ENCODE results near the gene BCDIN3D. TPM values are rescaled to one million over a fixed set of nuclear protein-coding genes. Genes with fewer than 3 reads are reported as not detected.

BCDIN3D gene
- total and polyA plus RNA-seq, 10 of the 15 experiments (the other 5 are each of a cell fraction or from before 2014, with no cell fraction given), result 3.7 to 7.2 (median 6.4) TPM

DNA sequence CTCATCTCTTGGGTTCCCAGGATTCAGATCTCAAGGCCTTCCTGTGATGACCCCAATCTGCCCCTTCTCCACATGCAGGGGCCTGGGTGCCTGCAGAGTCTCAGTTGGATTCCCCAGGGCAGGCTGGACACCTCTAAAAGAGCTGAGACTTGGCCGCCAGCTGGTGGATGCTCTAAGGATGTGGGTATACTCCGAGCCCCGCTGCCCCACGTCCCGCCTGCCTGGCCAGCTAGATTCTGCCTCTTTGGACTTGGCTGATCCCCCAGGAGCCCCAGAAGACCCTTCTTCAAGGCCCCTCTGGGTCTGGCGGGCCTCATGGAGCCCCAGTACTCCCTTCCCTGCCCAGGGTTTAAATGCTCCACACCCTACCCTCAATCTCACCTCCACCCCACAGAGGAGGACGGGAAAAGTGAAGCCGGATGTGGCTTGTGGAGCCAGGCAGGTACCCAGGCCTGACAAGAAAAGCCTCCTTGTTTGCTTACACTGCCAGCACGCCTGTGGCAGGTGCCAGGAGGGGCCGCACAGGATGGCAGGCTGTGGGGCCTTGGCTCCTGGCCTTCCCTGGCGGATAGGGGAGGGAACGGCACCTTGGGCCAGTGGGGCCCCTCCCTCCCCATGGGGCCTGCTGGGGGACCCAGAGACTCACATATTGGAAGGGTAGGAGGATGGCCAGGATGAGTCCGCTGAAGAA is 45.7 kb upstream of the BCDIN3D start:
- ATAC-seq (no peak; the same call in 1 of the 3 replicates), DNase-seq (ENCODE audit: low read depth, low spot score) (no peak), FAIRE-seq (no peak)
- intact Hi-C loops (cut with micrococcal nuclease; ENCODE audit: unreplicated experiment), result no loop called here
- Histone ChIP-seq H3K4me2 (ENCODE audit: control insufficient read depth, insufficient read depth) (no peak overlapping the region), H3K4me1 (ENCODE audit: control insufficient read depth, insufficient read depth, low read length) (no peaks in the 10 kb centered on the region), H3K27ac (ENCODE audit: control insufficient read depth, insufficient read depth) (no peak overlapping the region), H2AFZ (ENCODE audit: control insufficient read depth, low read depth, low read length) (no peak overlapping the region), H3K27me3 (replicated peaks in 1 of 2; ENCODE audit: control insufficient read depth in 2 of 2, insufficient read depth in 2 of 2, low read length in 1 of 2) (peaks cover 0 to 1% of the 10 kb centered on the region in 2 experiments; a peak in 2 of 4 replicates), H3K79me2 (ENCODE audit: control insufficient read depth, insufficient read depth, low read length) (no peaks in the 10 kb centered on the region), H3K9me3 (replicated peaks; ENCODE audit: control insufficient read depth, insufficient read depth, low read length) (no peaks in the 10 kb centered on the region), H4K20me1 (ENCODE audit: control insufficient read depth, insufficient read depth) (no peaks in the 10 kb centered on the region), H3K4me3 (no peak overlapping the region), H3K36me3 (ENCODE audit: control insufficient read depth in 2 of 2, insufficient read depth in 2 of 2, low read length in 1 of 2) (no peaks in the 10 kb centered on the region), H3K9ac (ENCODE audit: control insufficient read depth, insufficient read depth, low read length) (no peak overlapping the region)
- POLR2A ChIA-PET, result no interaction called here
- WGBS (ENCODE audit: insufficient coverage, insufficient replicate concordance, low lambda C conversion rate, missing lambda C conversion rate), result 34% methylated on average over 13 of the region's 13 CpGs
- TF ChIP-seq, protein P1, sequence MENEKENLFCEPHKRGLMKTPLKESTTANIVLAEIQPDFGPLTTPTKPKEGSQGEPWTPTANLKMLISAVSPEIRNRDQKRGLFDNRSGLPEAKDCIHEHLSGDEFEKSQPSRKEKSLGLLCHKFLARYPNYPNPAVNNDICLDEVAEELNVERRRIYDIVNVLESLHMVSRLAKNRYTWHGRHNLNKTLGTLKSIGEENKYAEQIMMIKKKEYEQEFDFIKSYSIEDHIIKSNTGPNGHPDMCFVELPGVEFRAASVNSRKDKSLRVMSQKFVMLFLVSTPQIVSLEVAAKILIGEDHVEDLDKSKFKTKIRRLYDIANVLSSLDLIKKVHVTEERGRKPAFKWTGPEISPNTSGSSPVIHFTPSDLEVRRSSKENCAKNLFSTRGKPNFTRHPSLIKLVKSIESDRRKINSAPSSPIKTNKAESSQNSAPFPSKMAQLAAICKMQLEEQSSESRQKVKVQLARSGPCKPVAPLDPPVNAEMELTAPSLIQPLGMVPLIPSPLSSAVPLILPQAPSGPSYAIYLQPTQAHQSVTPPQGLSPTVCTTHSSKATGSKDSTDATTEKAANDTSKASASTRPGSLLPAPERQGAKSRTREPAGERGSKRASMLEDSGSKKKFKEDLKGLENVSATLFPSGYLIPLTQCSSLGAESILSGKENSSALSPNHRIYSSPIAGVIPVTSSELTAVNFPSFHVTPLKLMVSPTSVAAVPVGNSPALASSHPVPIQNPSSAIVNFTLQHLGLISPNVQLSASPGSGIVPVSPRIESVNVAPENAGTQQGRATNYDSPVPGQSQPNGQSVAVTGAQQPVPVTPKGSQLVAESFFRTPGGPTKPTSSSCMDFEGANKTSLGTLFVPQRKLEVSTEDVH (IDR thresholded peaks at IDR 0.05; ENCODE audit: low read depth, partially characterized antibody), result no peak
- TF ChIP-seq, protein P2, sequence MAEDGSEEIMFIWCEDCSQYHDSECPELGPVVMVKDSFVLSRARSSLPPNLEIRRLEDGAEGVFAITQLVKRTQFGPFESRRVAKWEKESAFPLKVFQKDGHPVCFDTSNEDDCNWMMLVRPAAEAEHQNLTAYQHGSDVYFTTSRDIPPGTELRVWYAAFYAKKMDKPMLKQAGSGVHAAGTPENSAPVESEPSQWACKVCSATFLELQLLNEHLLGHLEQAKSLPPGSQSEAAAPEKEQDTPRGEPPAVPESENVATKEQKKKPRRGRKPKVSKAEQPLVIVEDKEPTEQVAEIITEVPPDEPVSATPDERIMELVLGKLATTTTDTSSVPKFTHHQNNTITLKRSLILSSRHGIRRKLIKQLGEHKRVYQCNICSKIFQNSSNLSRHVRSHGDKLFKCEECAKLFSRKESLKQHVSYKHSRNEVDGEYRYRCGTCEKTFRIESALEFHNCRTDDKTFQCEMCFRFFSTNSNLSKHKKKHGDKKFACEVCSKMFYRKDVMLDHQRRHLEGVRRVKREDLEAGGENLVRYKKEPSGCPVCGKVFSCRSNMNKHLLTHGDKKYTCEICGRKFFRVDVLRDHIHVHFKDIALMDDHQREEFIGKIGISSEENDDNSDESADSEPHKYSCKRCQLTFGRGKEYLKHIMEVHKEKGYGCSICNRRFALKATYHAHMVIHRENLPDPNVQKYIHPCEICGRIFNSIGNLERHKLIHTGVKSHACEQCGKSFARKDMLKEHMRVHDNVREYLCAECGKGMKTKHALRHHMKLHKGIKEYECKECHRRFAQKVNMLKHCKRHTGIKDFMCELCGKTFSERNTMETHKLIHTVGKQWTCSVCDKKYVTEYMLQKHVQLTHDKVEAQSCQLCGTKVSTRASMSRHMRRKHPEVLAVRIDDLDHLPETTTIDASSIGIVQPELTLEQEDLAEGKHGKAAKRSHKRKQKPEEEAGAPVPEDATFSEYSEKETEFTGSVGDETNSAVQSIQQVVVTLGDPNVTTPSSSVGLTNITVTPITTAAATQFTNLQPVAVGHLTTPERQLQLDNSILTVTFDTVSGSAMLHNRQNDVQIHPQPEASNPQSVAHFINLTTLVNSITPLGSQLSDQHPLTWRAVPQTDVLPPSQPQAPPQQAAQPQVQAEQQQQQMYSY (CRISPR knock-in tag; IDR thresholded peaks at IDR 0.05), result no peak
- no peak for TF ChIP-seq TCF3 (IDR thresholded peaks at IDR 0.05; ENCODE audit: borderline replicate concordance, insufficient read depth, low read depth, low read length)
- in situ Hi-C loops (cut with MboI), result no loop called here
- SMC1A ChIA-PET (ENCODE audit: uncharacterized antibody, unreplicated experiment), result no interaction called here
- RAD21 ChIA-PET (ENCODE audit: unreplicated experiment), result no interaction called here
- BruUV-seq (replicated peaks), result no TSS peak
- CTCF ChIA-PET, result no interaction called here
